ENCODE data around the gene EIF2AK3.

The EIF2AK3 gene

DNA sequence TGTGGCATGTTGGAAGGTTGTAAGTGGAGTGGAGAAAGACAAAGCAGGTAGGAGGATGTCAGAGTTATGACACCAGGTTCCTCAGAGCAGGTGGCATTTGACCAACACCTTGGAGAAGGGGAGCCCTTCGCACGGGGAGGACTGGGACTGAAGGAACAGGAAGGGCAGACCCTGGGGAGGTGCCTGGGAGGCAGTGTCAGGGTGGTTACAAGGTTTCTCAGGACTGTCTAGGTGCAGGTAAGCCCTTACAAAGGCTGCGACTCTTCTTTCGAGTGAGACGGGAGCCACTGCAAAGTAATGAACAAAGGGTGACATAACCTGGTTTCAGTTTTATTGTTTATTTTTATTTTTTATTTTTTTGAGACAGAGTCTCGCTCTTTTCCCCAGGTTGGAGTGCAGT, 84.6 kb downstream of the EIF2AK3 start:
- DNase-seq (ENCODE audit: low read depth in 3 of 3): no peak

DNA sequence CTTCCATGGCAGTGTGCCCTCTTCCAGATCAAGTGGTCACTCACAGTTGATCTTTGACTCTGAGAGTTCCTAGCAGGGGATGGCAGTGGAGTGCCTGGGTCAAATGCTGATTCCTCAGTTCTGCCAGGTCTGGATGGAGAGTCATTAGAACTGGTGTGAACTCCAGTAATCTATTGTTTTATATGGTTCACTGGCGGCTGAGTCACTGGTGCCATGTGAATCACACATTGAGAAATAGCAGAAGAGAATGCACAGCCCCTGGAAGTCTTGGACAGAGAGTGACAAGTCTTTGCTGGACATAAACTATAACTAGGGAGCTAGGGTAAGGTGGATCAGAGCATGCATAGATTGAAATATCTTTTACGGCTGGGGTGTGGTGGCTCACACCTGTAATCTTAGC, 86.9 kb downstream of the EIF2AK3 start:
- no peak for DNase-seq (ENCODE audit: low read depth in 3 of 3)

GRCh38 chr2:88538362-88538917, 88.8 kb downstream of the EIF2AK3 start:
- DNase-seq (ENCODE audit: low read depth in 3 of 3): no peak

DNA sequence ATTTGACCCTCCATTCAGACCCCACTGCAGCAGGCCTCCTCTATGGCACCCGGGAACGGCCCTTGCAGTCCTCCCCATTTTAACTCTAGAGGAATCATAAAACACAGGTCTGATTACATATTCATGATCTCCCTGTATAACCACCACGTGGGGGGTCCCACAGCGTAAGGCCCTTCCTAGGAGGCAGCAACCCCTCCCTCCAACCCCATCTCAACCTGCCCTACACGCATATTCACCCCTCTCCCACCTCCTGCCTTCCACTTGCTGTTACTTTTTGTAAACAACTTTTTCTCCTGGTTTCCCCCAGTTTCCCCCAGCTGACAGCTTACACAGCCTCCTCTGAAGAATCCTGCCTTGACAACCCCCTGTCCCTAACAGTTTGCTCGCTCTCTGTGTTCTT, 89.6 kb downstream of the EIF2AK3 start:
- no peak for DNase-seq (ENCODE audit: low read depth in 3 of 3)

DNA sequence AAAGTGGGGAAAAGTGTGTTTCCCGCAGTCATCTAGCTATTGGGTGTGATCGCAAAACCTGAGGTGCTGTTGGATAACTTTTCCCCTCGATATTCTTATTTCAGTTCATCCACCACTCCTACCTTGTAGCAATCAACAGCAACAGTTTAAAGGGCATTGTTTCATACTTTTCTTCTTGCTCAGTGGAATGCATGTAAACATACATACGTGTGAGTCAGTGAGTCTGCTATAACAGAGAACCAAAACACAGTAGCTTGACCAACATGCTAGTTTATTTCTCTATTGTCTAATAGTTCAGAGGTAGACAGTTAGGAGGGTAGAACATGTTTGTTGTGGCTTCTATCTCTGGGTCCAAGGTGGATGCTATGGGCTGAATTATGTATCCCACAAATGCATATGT, 97.2 kb downstream of the EIF2AK3 start:
- DNase-seq (ENCODE audit: low read depth in 3 of 3): no peak

DNA sequence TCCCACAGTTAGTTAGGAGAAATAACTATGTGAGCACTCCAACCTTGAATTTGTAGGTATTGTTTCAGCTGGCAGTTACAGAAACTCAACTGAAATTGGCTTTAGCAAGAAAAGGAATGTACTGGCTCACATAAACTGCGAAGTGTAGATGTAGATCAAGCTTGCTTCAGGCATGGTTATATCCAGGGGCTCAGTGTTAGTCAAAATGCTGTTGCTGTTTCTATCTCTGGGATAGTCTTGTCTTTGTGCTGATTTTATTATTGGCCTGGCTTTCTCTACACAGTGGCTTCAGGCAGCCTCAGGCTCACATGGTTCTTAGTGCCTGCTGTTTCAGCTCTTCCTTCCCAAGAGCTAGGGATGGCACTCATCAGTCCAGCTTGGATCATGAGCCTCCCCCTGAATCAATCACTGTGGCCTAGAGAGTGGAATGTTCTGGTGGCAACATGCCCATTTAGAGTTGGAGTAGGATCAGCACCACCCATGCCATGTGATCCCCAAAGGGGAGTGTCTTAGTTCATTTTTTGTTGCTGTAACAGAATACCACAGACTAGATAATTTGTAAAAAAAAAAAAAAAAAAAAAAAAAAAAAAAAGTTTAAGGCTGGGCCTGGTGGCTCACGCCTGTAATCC, 105.7 kb downstream of the EIF2AK3 start:
- no peak for DNase-seq (ENCODE audit: low read depth in 3 of 3)

GRCh38 chr2:88517759-88518201, 109.5 kb downstream of the EIF2AK3 start:
- DNase-seq (ENCODE audit: low read depth in 3 of 3): no peak

Measured in stimulated activated CD4-positive, alpha-beta T cell treated with anti-CD3 and anti-CD28 coated beads, TNF-alpha, amount 100 ng/mL, for 24 hours (primary cell).